Limb (tissue), 2 donors: ENCODE data around the gene ZBTB7C.
A peak's percentile ranks its signal among the peaks of the same experiment; 100 is the strongest.
"Not testable (repeated sequence)": the region's sequence is repeated elsewhere in the genome, so short reads cannot be mapped to it uniquely, and the experiment has no call there.

ENCODE experiments used
- DNase-seq, 2 donors: peaks; one replicate each; pipeline ENCODE4 v3.0.0-alpha.2; 2016; ENCODE audit errors: extremely low spot score in 2 of 2

ZBTB7C gene

GRCh38 chr18:48303883-48304282 lies 105.3 kb downstream of the ZBTB7C start:
- DNase-seq, result no peak

DNA sequence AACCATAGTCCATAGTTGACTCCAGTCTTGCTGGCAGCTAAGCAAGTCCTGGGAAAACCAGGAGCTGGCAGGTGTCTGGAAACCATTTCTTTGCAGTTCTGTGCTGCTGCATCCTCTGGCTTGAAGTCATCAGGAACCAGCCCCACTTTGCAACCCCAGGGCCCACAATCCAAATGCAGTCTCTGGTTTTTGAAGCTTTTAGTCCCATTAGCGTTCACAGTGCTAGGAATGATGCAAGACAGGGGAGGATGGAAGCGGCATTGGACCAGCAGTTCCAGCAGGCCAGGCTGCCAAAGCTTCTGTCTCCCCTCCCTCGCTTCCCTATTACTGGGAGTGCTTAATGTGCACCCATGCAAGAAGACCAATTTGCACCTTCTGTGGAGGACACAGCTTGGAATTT lies 106.4 kb downstream of the ZBTB7C start:
- DNase-seq, result no peak

GRCh38 chr18:48300463-48300961 lies 108.7 kb downstream of the ZBTB7C start:
- DNase-seq, result no peak

DNA sequence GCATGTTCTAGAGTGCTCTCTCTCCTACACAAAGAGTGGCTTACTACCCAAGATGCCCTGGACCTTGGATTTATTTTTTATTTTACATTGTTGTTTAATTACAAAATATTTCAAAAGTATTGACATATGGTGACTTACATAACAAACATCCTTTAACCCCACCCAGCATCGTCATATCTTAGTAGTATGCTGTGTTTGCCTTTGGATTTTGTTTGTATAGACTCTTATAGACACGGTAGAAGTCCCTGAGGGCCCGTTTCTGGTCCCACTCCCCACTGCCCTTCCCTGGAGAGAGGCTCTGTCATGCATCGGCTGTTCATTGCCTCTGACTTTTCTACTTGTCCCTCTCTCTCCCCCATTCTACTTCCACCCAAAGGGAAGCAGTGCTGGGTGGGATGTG lies 112.0 kb downstream of the ZBTB7C start:
- no peak for DNase-seq

- peak in 1 of 2 donors; percentile 23 for DNase-seq
Measured at GRCh38 chr18:48296581-48296980, 112.6 kb downstream of the ZBTB7C start.

GRCh38 chr18:48295586-48296311 lies 113.4 kb downstream of the ZBTB7C start:
- peak; percentile 21 to 38 for DNase-seq

DNA sequence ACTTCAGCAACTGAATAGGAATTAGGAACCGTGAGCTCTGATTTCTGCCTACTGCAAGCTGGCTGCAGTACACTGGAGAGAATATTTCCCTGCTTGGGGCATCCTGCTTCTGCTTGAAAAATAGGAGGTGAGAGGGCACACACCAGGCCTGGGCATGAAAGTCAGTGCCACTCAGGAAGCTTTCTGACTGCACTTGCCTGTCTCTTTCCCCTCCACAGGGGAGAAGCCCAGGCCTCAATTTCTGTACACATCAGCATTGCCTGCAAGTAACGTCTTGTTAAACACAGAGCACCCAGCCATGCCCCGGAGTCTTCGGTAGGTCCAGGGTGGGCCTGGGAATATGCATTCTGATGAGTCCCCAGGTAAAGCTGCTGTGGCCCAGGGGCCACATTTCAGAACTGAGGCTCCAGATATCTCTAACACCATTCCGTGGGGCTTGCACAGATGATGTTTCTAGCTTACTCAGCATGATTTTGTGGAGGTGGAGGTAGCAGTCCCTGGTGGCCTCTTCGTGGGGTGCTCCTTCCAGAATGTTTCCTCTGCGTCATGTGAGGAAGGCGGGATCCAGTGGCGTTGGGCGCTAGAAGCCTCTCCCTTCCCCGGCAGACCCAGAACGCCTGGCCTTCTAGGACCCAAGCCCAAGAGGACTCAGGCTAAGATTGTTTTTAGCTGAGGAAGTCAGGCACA lies 114.1 kb downstream of the ZBTB7C start:
- DNase-seq, result no peak

DNA sequence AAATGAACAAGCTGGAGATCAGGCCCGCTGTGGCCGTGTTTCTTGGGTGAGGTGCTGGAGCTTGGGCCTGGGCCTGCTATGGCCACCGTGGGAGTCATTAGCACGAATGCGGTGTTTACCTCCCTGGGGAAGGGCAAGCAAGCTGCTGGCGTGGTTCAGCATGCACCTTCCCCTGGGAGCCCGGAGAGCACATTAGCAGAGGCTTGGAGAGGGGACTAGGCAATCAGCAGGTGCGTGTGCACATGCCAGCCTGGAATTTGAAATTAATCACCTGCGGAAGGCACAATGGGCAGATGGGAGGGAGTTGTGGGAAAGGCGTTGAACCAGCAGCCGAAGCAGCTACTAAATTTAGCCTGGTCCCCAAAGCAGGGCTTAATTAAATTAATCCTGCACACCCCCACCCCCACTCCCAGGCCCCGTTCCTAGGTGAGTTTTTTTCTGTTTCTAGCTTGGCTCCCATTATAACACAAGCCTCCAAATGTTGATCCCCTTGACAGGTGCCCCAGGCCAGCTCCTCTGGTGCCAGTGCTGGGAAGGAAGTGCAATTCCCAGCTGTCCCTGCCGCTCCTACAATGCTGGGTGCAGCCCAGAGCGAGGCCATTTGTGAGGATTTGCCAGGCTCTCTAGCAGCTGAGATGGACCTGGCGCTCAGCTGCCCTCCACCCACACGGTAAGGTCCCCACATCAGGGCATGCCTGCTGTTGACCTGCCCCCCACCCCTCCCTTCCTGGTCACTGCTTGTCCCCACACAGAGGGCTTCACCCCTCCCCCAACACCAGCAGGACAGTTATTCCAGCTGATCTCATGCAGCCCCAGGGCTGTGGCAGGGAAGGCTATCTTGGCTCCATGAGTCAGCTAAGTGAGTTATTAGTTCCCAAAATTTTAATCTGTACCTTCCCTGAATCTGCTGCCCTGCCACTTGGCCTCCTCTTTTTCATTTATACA lies 115.0 kb downstream of the ZBTB7C start:
- peak; percentile 49 to 57 for DNase-seq

DNA sequence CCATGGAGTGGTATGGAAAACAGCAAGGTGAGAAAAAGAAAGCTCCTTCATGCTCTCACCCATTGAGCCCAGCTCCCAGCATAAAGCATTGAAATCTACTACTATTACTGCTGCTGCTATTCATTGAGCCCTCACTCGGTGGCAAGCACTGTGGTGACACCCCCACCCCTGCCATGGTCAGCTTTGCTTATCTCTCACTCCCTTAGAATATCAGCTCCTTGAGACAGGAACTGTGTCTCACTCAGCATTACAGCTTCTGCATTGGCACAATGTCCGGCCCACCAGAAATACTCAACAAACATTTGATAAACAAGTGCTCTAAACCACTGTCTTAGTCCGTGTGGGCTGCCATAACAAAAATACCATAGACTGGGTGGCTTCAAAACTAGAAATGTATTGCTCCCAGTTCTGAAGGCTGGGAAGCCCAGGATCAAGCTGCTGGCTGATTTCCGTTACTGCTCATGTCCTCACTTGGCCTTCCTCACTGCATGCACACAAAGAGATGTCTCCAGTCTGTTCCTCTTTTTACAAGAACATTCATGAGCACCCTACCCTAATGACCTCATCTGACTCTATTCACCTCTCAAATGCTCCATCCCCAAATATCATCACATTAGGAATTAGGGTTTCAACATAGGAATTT lies 116.3 kb downstream of the ZBTB7C start:
- no peak for DNase-seq

DNA sequence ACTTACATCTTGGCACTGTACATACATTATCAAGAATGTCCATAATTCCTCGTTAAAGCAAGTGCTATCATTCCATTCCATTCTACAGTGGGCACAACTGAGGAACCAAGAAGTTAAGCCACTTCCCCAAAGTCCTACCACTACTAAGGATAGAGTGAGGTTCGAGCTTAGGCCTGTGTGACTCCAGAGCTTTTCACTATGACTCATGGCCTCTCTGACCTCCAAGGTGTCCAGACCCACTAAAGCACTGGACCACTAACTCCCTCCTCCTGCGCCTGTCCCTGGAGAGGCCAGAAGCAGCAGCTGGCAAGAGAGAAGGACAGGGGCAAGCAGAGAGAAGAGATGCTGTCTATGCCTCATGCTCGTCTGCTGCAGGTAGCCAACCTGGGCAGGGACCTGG lies 117.0 kb downstream of the ZBTB7C start:
- DNase-seq, result no peak

GRCh38 chr18:48290162-48290926 lies 118.8 kb downstream of the ZBTB7C start:
- DNase-seq, result no peak

- DNase-seq, result no peak
Measured at GRCh38 chr18:48284743-48285142, 124.4 kb downstream of the ZBTB7C start.

DNA sequence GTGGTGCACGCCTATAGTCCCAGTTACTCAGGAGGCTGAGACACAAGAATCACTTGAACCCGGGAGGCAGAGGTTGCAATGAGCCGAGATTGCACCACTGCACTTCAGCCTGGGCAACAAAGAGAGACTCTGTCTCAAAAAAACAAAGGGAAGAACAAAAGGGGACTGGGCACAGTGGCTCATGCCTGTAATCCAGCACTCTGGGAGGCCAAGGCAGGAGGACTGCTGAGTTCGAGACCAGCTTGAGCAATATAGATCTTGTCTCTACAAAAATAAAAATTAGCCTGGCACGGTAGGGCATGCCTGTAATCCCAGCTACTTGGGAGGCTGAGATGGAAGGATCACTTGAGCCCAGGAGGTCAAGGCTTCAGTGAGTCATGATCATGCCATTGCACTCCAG lies 125.2 kb downstream of the ZBTB7C start:
- not testable (repeated sequence) for DNase-seq

- DNase-seq, result not testable (repeated sequence)
Measured at GRCh38 chr18:48281460-48281859, 127.7 kb downstream of the ZBTB7C start.

DNA sequence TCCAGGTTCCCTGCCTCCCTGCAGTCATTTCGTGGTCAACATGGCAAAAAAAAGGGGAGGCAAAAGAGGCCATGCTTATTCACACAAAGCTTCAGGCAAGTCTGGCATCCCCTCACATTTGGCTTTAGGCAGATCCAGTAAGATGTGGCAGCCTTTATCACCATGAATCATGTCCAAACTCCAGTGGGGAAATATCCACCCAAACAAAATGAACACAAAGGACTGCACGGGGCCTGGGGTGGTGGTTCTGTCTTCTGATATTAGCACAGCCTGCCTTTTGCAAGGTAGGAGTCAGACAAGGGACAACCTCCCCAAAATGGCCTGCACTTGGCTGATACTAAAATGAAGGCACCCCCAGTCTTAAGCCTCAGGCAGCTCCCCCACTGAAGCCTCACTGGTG lies 129.9 kb downstream of the ZBTB7C start:
- DNase-seq, result no peak

DNA sequence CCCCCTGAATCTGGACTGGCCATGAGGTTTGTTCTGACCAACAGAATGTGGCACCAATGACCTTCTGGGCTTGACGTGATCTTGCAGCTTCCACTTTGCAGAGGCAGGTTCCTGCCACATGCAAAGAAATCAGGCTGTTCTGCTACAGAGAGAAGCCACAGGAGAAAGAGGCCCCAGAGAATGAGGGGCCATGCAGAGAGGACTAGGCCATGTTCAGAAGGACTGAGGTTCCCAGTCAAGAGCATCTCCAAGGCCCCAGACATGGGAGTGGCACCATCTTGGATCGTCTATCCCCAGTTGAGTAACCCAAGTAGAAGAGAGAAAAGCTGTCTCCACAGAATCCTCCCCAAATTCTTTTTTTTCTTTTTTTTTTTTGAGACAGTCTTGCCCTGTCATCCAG lies 131.1 kb downstream of the ZBTB7C start:
- DNase-seq, result no peak

- no peak for DNase-seq
Measured at GRCh38 chr18:48274301-48274700, 134.9 kb downstream of the ZBTB7C start.

GRCh38 chr18:48270929-48271328 lies 138.3 kb downstream of the ZBTB7C start:
- DNase-seq, result no peak

GRCh38 chr18:48265328-48265727 lies 143.9 kb downstream of the ZBTB7C start:
- no peak for DNase-seq
